Kidney (tissue), 14 donors: Measurements from ENCODE around the gene SPOCK1. TPM values are rescaled to one million over a fixed set of nuclear protein-coding genes. Genes with fewer than 3 reads are reported as not detected.

Experiments
- DNase-seq, 5 donors: peaks; one replicate each; pipeline ENCODE4 v3.0.0-alpha.2; 2013 to 2020
- FAIRE-seq: peaks from 2 replicates; lab custom pipeline; 2012; peaks lifted over from hg19 to GRCh38; lab: Jason Lieb, UNC
- H3K27ac ChIP-seq, 2 donors: one replicate each; pipeline ENCODE4 v1.7.0; 2013; ENCODE audit warnings: low read depth in 2 of 2, low read length in 2 of 2, inconsistent platforms in 1 of 2
- H3K27me3 ChIP-seq: one replicate; pipeline ENCODE4 v1.7.1; 2013; ENCODE audit warnings: low read length, inconsistent platforms; ENCODE audit not compliant: control insufficient read depth, insufficient read depth
- H3K36me3 ChIP-seq, 3 donors: one replicate each; pipeline versions ENCODE4 v1.7.0 to v1.7.1; 2013; ENCODE audit warnings: low read length in 3 of 3, control low read depth in 1 of 3, inconsistent platforms in 1 of 3; ENCODE audit not compliant: insufficient read depth in 3 of 3, control insufficient read depth in 2 of 3
- H3K4me1 ChIP-seq, 3 donors: one replicate each; pipeline versions ENCODE4 v1.7.0 to v1.7.1; 2013; ENCODE audit warnings: low read length in 3 of 3, inconsistent platforms in 1 of 3, low read depth in 1 of 3; ENCODE audit not compliant: control insufficient read depth in 2 of 3, insufficient read depth in 2 of 3
- H3K4me3 ChIP-seq, 3 donors: one replicate each; pipeline versions ENCODE4 v1.7.0 to v1.8.1; 2013; ENCODE audit warnings: low read length in 3 of 3, control low read depth in 1 of 3, inconsistent platforms in 1 of 3
- H3K9ac ChIP-seq, 3 donors: one replicate each; pipeline versions ENCODE4 v1.7.0 to v1.7.1; 2013; ENCODE audit warnings: low read length in 3 of 3, control low read depth in 1 of 3, inconsistent platforms in 1 of 3
- H3K9me3 ChIP-seq, 3 donors: one replicate each; pipeline versions ENCODE4 v1.7.0 to v1.7.1; 2013; ENCODE audit warnings: low read length in 3 of 3, control low read depth in 1 of 3, inconsistent platforms in 1 of 3; ENCODE audit not compliant: control insufficient read depth in 2 of 3, insufficient read depth in 1 of 3
- intact Hi-C: fragments of 100-400 bp; cut with DNase I; formaldehyde crosslinking; loops from one replicate; pipeline ENCODE4 v1.11.1; 2022
- polyA plus RNA-seq: library from polyadenylated mRNA; stranded (reverse); fragments of 350-450 nt; fragmentation: Illumina TruSeq; extraction: RNeasy Lipid Tissue Mini Kit (QIAGEN cat#74804); gene quantifications from one replicate; pipeline ENCODE4 v1.2.3, GENCODE V29; 2014; ENCODE audit warnings: low read depth, low replicate concordance; ENCODE audit not compliant: insufficient read depth
- total RNA-seq: library from RNA; stranded (reverse); fragmentation: NEBNext Ultra II Directional; extraction: Animal tissue kit (Norgen Biotek cat#: 25700); gene quantifications from one replicate; pipeline ENCODE4 v1.2.1, GENCODE V29; 2021
- TF ChIP-seq, protein P1 (sequence below): IDR thresholded peaks from 3 replicates; pipeline ENCODE4 v1.5.1; 2012; ENCODE audit warnings: mild to moderate bottlenecking, moderate library complexity, borderline replicate concordance; ENCODE audit not compliant: insufficient read depth; ENCODE audit errors: extremely low read depth
- donor health status: control.
- donor health status: control.
- donor health status: control.
- donor health status: control.
- donor health status: control.
- donor health status: DM: yes; HTN: yes; CAD: no.
- donor health status: Normal renal cell carcinoma (clear cell type).

SPOCK1 gene
- total and polyA plus RNA-seq, 2 donors from 2014 or later: 15.7 to 32.8 TPM

DNA sequence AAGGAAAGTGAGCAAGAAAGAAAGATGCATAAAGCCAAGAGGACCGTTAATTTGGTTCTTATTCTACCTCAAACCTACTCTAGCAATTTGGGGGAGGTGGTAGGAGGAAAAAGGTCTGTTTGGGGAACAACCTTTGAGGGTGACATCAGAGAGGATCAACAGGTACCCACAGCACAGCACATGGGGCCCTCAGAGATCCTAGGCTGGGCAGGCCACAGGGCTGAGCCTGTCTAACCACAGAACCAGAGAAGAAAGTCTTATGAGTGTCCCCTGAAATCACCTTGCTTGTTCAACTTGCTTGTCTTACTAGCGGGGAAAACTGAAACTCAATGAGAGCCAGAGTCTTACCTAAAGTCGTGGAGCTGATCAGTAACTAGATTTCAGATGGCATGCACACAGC is 385.2 kb downstream of the SPOCK1 start:
- no peak overlapping the region for H3K4me3 ChIP-seq
- DNase-seq (no peak), FAIRE-seq (no peak)
- no peaks in the 10 kb centered on the region for H3K4me1 ChIP-seq
- TF ChIP-seq, protein P1, sequence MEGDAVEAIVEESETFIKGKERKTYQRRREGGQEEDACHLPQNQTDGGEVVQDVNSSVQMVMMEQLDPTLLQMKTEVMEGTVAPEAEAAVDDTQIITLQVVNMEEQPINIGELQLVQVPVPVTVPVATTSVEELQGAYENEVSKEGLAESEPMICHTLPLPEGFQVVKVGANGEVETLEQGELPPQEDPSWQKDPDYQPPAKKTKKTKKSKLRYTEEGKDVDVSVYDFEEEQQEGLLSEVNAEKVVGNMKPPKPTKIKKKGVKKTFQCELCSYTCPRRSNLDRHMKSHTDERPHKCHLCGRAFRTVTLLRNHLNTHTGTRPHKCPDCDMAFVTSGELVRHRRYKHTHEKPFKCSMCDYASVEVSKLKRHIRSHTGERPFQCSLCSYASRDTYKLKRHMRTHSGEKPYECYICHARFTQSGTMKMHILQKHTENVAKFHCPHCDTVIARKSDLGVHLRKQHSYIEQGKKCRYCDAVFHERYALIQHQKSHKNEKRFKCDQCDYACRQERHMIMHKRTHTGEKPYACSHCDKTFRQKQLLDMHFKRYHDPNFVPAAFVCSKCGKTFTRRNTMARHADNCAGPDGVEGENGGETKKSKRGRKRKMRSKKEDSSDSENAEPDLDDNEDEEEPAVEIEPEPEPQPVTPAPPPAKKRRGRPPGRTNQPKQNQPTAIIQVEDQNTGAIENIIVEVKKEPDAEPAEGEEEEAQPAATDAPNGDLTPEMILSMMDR: no peak
- H3K9me3 ChIP-seq: no peaks in the 10 kb centered on the region
- H3K27ac ChIP-seq: no peak overlapping the region
- no peaks in the 10 kb centered on the region for H3K27me3 ChIP-seq
- H3K9ac ChIP-seq: no peak overlapping the region
- intact Hi-C loops: no loop called here
- no peaks in the 10 kb centered on the region for H3K36me3 ChIP-seq

DNA sequence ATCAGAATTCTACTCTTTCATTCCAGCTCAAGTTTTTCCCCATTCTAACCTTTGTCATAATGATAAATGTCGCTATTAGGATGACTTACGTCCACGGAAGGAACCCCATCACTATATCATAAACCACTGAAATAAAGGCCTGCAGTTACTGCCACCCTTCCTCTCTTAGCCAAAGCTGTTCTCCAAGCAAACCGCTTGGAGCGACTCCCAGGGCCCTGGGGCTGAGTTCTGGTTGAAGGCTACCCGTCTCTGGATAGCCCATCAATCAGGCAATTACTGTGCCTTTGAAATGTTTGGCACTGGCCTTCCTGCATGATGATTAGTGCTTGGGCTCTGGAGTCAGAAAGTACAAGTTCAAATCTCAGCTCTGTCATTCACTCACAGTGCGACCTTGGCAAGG is 386.0 kb downstream of the SPOCK1 start:
- Histone ChIP-seq H3K9me3 (no peaks in the 10 kb centered on the region), H3K36me3 (no peaks in the 10 kb centered on the region), H3K27me3 (no peaks in the 10 kb centered on the region), H3K9ac (no peak overlapping the region), H3K27ac (no peak overlapping the region), H3K4me3 (no peak overlapping the region), H3K4me1 (no peaks in the 10 kb centered on the region)
- DNase-seq: no peak
- TF ChIP-seq, protein P1: no peak
- FAIRE-seq: no peak
- intact Hi-C loops: no loop called here

DNA sequence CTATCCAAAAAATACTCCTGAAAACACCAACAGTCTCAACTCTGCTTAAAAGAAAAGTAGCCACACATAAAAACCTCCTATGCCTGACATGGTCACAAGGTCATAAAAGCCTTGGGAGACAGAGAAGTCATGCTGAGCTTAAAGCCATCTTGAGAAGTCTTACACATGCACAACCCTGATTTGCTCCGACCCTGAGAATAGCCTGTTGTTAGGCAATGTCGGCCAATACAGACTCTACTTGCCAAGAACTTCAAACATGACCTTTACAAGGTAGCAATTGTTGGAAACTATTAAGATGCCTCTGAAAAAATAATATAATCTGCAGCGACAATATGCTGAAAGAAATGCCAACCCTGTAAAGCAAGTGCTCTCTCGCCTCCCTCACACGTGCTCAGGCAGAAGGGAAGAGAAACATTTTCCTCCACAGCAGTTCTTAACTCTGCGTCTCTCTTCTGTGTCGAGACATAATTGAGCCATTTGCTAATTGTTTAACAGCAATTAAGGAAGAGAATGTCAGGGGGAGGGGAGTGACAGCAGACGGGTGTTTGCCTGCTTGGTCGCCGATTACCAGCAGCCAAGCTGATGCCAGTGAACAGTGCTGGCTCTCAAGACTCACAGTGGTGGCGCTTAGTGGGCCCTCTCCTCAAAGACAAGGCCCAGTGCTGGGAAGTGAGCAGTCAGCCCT is 393.6 kb downstream of the SPOCK1 start:
- Histone ChIP-seq H3K27me3 (no peaks in the 10 kb centered on the region), H3K4me3 (no peak overlapping the region), H3K27ac (no peak overlapping the region), H3K9me3 (no peaks in the 10 kb centered on the region), H3K4me1 (no peaks in the 10 kb centered on the region), H3K9ac (no peak overlapping the region), H3K36me3 (no peaks in the 10 kb centered on the region)
- DNase-seq (no peak), FAIRE-seq (no peak)
- TF ChIP-seq, protein P1: no peak
- intact Hi-C loops: no loop called here

DNA sequence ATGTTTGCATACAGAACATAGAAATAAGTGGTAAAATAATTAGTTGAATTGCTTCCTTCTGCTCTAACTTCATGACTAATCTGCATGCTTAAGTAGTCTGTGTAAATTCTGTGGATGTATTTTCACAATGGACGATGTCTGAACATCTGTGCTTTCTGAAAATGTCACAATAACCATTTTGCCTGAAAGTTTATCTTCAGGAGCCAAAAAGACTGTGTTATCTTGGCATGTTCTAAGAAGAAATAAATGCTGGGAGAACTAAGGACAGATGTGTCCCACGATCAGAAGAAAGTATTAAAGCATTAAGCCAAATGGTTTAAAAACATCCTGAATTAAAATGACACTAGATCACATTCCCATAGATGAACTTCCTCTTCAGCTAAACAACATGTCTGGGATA is 397.6 kb downstream of the SPOCK1 start:
- H3K9ac ChIP-seq: no peak overlapping the region
- FAIRE-seq: no peak

More for the DNA sequence above, 397.6 kb downstream of the SPOCK1 start:
- no peak overlapping the region for H3K27ac ChIP-seq
- intact Hi-C loops: no loop called here
- no peaks in the 10 kb centered on the region for H3K9me3 ChIP-seq
- no peak for DNase-seq
- no peaks in the 10 kb centered on the region for H3K27me3 ChIP-seq
- H3K4me3 ChIP-seq: no peak overlapping the region
- TF ChIP-seq, protein P1: no peak
- no peaks in the 10 kb centered on the region for H3K36me3 ChIP-seq
- no peaks in the 10 kb centered on the region for H3K4me1 ChIP-seq
